Lung (tissue), 12 donors: ENCODE data around the gene NT5DC4. TPM values are rescaled to one million over a fixed set of nuclear protein-coding genes. Genes with fewer than 3 reads are reported as not detected.

Experiments used
- ATAC-seq: fragments of 200-7000 bp; cut with Tn5 transposase; one replicate; pipeline ENCODE4 v1.9.1; 2020; ENCODE audit warnings: moderate number of reproducible peaks; ENCODE audit not compliant: insufficient read depth, low FRiP score
- DNase-seq, 3 donors: peaks; one replicate each; pipeline ENCODE4 v3.0.0-alpha.2; 2013 to 2017
- H3K27ac ChIP-seq, 2 donors: one replicate each; pipeline ENCODE4 v1.5.1; 2013; ENCODE audit warnings: mild to moderate bottlenecking in 2 of 2, moderate library complexity in 2 of 2, control low read depth in 1 of 2, inconsistent platforms in 1 of 2, low read depth in 1 of 2, low read length in 1 of 2
- H3K27me3 ChIP-seq, 3 donors: one replicate each; pipeline ENCODE4 v1.5.1; 2013; ENCODE audit warnings: low read length in 2 of 3; ENCODE audit not compliant: control insufficient read depth in 3 of 3, insufficient read depth in 3 of 3
- H3K36me3 ChIP-seq, 4 donors: one replicate each; pipeline ENCODE4 v1.5.1; 2013; ENCODE audit warnings: low read length in 4 of 4, mild to moderate bottlenecking in 1 of 4, moderate library complexity in 1 of 4; ENCODE audit not compliant: control insufficient read depth in 4 of 4, insufficient read depth in 4 of 4
- H3K4me1 ChIP-seq, 5 donors: one replicate each; pipeline ENCODE4 v1.5.1; 2013; ENCODE audit warnings: low read length in 5 of 5, mild to moderate bottlenecking in 2 of 5, moderate library complexity in 1 of 5; ENCODE audit not compliant: control insufficient read depth in 5 of 5, insufficient read depth in 5 of 5
- H3K4me3 ChIP-seq: one replicate; pipeline ENCODE4 v1.5.1; 2013; ENCODE audit warnings: mild to moderate bottlenecking, control low read depth, moderate library complexity
- H3K9ac ChIP-seq, 2 donors: one replicate each; pipeline ENCODE4 v1.5.1; 2013; ENCODE audit warnings: low read length in 2 of 2, control low read depth in 1 of 2; ENCODE audit not compliant: insufficient read depth in 1 of 2
- H3K9me3 ChIP-seq, 4 donors: one replicate each; pipeline ENCODE4 v1.5.1; 2013; ENCODE audit warnings: low read length in 3 of 4, mild to moderate bottlenecking in 1 of 4, moderate library complexity in 1 of 4; ENCODE audit not compliant: control insufficient read depth in 4 of 4, insufficient read depth in 3 of 4
- WGBS, 2 donors: extraction: QIAGEN DNeasy Blood & Tissue Kit; methylation state at CpG; one replicate each; pipeline ENCODE4 v1.1.7; 2013; 5-methylcytosine and 5-hydroxymethylcytosine counted together
- polyA plus RNA-seq, 2 donors: library from polyadenylated mRNA; stranded (reverse); fragments of 200-250 nt; gene quantifications; one replicate each; pipeline ENCODE4 v1.2.1, GENCODE V29; 2013
- total RNA-seq, 2 donors: library from RNA; depleted of rRNA in 1 of 2; stranded (reverse); fragments of >200 nt in 1 of 2; gene quantifications; one replicate each; pipeline ENCODE4 v1.2.1, GENCODE V29; 2014 to 2021
- TF ChIP-seq, protein P1 (sequence below): IDR thresholded peaks from 2 replicates; pipeline ENCODE4 v1.5.1; 2012; ENCODE audit warnings: mild to moderate bottlenecking; ENCODE audit errors: control extremely low read depth, extremely low read depth
- donor health status: control.
- donor health status: control.
- donor health status: Bipolar disorder and iron deficiency.
- donor health status: healthy.
- donor health status: DM: yes; HTN: yes; CAD: no.

Gene NT5DC4
- total and polyA plus RNA-seq, 4 donors, result 0.09 to 0.83 (median 0.53) TPM

GRCh38 chr2:112772322-112772721 is 51.5 kb downstream of the NT5DC4 start:
- Histone ChIP-seq H3K9ac (no peak overlapping the region), H3K27ac (no peak overlapping the region), H3K27me3 (no peaks in the 10 kb centered on the region), H3K9me3 (no peaks in the 10 kb centered on the region), H3K4me1 (no peaks in the 10 kb centered on the region), H3K36me3 (no peaks in the 10 kb centered on the region), H3K4me3 (no peak overlapping the region)
- DNase-seq, result no peak
- no peak for ATAC-seq
- TF ChIP-seq, protein P1, sequence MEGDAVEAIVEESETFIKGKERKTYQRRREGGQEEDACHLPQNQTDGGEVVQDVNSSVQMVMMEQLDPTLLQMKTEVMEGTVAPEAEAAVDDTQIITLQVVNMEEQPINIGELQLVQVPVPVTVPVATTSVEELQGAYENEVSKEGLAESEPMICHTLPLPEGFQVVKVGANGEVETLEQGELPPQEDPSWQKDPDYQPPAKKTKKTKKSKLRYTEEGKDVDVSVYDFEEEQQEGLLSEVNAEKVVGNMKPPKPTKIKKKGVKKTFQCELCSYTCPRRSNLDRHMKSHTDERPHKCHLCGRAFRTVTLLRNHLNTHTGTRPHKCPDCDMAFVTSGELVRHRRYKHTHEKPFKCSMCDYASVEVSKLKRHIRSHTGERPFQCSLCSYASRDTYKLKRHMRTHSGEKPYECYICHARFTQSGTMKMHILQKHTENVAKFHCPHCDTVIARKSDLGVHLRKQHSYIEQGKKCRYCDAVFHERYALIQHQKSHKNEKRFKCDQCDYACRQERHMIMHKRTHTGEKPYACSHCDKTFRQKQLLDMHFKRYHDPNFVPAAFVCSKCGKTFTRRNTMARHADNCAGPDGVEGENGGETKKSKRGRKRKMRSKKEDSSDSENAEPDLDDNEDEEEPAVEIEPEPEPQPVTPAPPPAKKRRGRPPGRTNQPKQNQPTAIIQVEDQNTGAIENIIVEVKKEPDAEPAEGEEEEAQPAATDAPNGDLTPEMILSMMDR, result no peak
- 35 to 60% methylated on average over 4 of the region's 4 CpGs for WGBS, 2 donors

DNA sequence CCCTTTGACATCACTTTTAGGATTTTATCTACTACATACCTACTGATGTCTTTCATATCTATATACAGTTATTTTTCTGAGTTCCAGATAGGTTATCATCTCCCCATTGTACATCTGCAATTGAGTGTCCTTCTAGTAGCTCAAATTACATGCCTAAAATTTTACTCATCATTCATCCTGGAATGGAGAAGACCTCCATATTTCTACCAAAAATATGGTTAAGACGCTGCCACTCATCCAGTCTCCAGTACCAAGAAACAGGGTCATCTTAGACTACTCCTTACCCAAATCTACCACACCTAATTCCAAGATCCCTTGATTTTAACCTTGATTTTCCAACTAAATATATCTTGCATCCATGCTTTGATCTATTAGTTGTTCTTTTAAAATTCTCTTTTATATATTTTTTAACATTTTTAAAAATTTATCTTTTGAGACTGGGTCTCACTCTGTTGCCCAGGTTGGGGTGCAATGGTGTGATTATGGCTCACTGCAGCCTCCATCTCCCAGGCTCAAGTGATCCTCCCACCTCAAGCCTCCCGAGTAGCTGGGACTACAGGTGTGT is 52.2 kb downstream of the NT5DC4 start:
- Histone ChIP-seq H3K27ac (no peak overlapping the region), H3K36me3 (no peaks in the 10 kb centered on the region), H3K4me3 (no peak overlapping the region), H3K4me1 (no peaks in the 10 kb centered on the region), H3K9me3 (no peaks in the 10 kb centered on the region), H3K27me3 (no peaks in the 10 kb centered on the region), H3K9ac (no peak overlapping the region)
- DNase-seq, result no peak
- no peak for ATAC-seq
- TF ChIP-seq, protein P1, result no peak
- 41 to 66% methylated on average over 2 of the region's 2 CpGs for WGBS, 2 donors

DNA sequence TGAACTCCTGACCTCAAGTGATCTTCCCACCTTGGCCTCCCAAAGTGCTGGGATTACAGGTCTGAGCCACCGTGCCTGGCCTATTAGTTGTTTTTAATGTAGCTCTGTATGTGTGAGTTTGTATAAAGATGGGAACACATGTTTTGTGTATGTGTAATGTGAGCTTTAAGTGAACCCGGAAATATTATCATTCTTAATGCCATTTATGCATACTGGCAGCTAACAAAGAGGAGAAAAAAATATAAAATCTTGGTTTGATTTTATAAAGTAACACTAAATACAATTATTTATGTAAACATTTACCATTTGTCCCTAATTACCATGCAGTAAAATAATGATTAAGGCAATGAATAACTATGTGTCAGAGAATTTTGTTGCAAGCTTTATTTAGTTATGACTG is 52.7 kb downstream of the NT5DC4 start:
- Histone ChIP-seq H3K27ac (no peak overlapping the region), H3K9me3 (no peaks in the 10 kb centered on the region), H3K27me3 (no peaks in the 10 kb centered on the region), H3K4me1 (no peaks in the 10 kb centered on the region), H3K4me3 (no peak overlapping the region), H3K9ac (no peak overlapping the region), H3K36me3 (no peaks in the 10 kb centered on the region)
- 81 to 87% methylated on average over 2 of the region's 2 CpGs for WGBS, 2 donors
- TF ChIP-seq, protein P1, result no peak
- no peak for DNase-seq
- ATAC-seq, result no peak

- H3K27ac ChIP-seq, result no peak overlapping the region
- WGBS, 2 donors, result 96 to 97% methylated on average over 3 of the region's 3 CpGs
- H3K4me3 ChIP-seq, result no peak overlapping the region
- H3K4me1 ChIP-seq, result no peaks in the 10 kb centered on the region
- no peaks in the 10 kb centered on the region for H3K27me3 ChIP-seq
- DNase-seq (no peak), ATAC-seq (no peak)
- H3K9me3 ChIP-seq, result no peaks in the 10 kb centered on the region
- TF ChIP-seq, protein P1, result no peak
- no peak overlapping the region for H3K9ac ChIP-seq
- no peaks in the 10 kb centered on the region for H3K36me3 ChIP-seq
Observed at GRCh38 chr2:112774536-112775285, 53.9 kb downstream of the NT5DC4 start.
